Fibroblast of lung (primary cell): ENCODE data around the gene CPOX. TPM values are rescaled to one million over a fixed set of nuclear protein-coding genes. Genes with fewer than 3 reads are reported as not detected.

Experiments
- DNase-seq, 2 donors: peaks; one replicate each; pipeline versions ENCODE4 v3.0.0 to v3.0.0-alpha.2; 2010; ENCODE audit warnings: low read depth in 2 of 2
- H2AFZ ChIP-seq: 2 replicates; pipeline ENCODE4 v1.5.1; 2012; ENCODE audit warnings: low read length, control low read depth, inconsistent platforms
- H3K27ac ChIP-seq: 2 replicates; pipeline ENCODE4 v1.5.1; 2011; ENCODE audit warnings: low read length, control low read depth; ENCODE audit not compliant: insufficient read depth
- H3K27me3 ChIP-seq: 2 replicates; pipeline ENCODE4 v1.5.1; 2011; ENCODE audit warnings: mild to moderate bottlenecking, low read length; ENCODE audit not compliant: control insufficient read depth, insufficient read depth
- H3K36me3 ChIP-seq: 2 replicates; pipeline ENCODE4 v1.5.1; 2011; ENCODE audit warnings: low read length; ENCODE audit not compliant: control insufficient read depth, insufficient read depth
- H3K4me1 ChIP-seq: 2 replicates; pipeline ENCODE4 v1.5.1; 2011; ENCODE audit warnings: low read length; ENCODE audit not compliant: control insufficient read depth, insufficient read depth; ENCODE audit errors: extremely low read depth
- H3K4me2 ChIP-seq: 2 replicates; pipeline ENCODE4 v1.5.1; 2011; ENCODE audit warnings: low read length, control low read depth; ENCODE audit not compliant: insufficient read depth; ENCODE audit errors: extremely low read depth
- H3K4me3 ChIP-seq, 4 experiments: fragments of 200-600 bp in 1 of 4; sonication (generic) in 1 of 4; replicated peaks in 1 of 4; 2 replicates each; pipeline ENCODE4 v1.5.1; 2011 to 2016; ENCODE audit warnings: low read length in 4 of 4, low read depth in 3 of 4, mild to moderate bottlenecking in 3 of 4, control low read depth in 2 of 4, inconsistent platforms in 1 of 4, mixed read lengths in 1 of 4; ENCODE audit not compliant: insufficient read depth in 1 of 4; ENCODE audit errors: control extremely low read depth in 1 of 4
- H3K79me2 ChIP-seq: 2 replicates; pipeline ENCODE4 v1.5.1; 2012; ENCODE audit warnings: mild to moderate bottlenecking, low read length, inconsistent platforms; ENCODE audit not compliant: control insufficient read depth, insufficient read depth
- H3K9ac ChIP-seq: 2 replicates; pipeline ENCODE4 v1.5.1; 2011; ENCODE audit warnings: mild to moderate bottlenecking, low read length, control low read depth; ENCODE audit not compliant: insufficient read depth
- H3K9me3 ChIP-seq: 2 replicates; pipeline ENCODE4 v1.5.1; 2012; ENCODE audit warnings: low read depth, low read length; ENCODE audit not compliant: control insufficient read depth, insufficient read depth
- H4K20me1 ChIP-seq: 2 replicates; pipeline ENCODE4 v1.5.1; 2011; ENCODE audit warnings: low read length; ENCODE audit not compliant: control insufficient read depth, insufficient read depth; ENCODE audit errors: extremely low read depth
- CTCF ChIP-seq, 2 donors: IDR thresholded peaks in 1 of 2; conservative IDR thresholded peaks in 1 of 2; 1 replicate in 1 of 2; 2 replicates in 1 of 2; pipeline ENCODE4 v1.5.1; 2011 to 2012; ENCODE audit warnings: low read length in 2 of 2, control low read depth in 1 of 2, inconsistent platforms in 1 of 2, low read depth in 1 of 2, mild to moderate bottlenecking in 1 of 2
- EZH2 ChIP-seq: IDR thresholded peaks from 2 replicates; pipeline ENCODE4 v1.5.1; 2012; ENCODE audit warnings: low read length, control low read depth, mild to moderate bottlenecking; ENCODE audit errors: missing control alignments
- polyA plus RNA-seq, 2 donors: library from polyadenylated mRNA; depleted of rRNA in 1 of 2; stranded (reverse) in 1 of 2; unstranded in 1 of 2; fragments of >200 nt; gene quantifications; 2 replicates each; pipeline ENCODE4 v1.2.1, GENCODE V29; 2011 to 2012; ENCODE audit warnings: missing spikeins in 1 of 2
- total RNA-seq: library from RNA; depleted of rRNA; stranded (reverse); fragments of >200 nt; gene quantifications from 2 replicates; pipeline ENCODE4 v1.2.1, GENCODE V29; 2014

Gene CPOX
- total and polyA plus RNA-seq, 2 donors (not counting 1 experiment from before 2014, with no cell fraction given) = 17.3 to 25.1 TPM

GRCh38 chr3:98592345-98592935 lies 971 bp downstream of the CPOX start:
- peak overlapping the region; percentile 62 for H3K9ac ChIP-seq
- no peak overlapping the region for H3K27ac ChIP-seq
- no peaks in the 10 kb centered on the region for H3K4me1 ChIP-seq
- H3K4me3 ChIP-seq = peak overlapping the region; percentile 83 to 84 (median 84)
- DNase-seq = no peak
- H3K4me2 ChIP-seq = peak overlapping the region; percentile 86
- no peak for TF ChIP-seq EZH2
- TF ChIP-seq CTCF (conservative IDR thresholded peaks at IDR 0.05 in 1 of 2, IDR thresholded peaks at IDR 0.05 in 1 of 2; ENCODE audit: low read depth in 1 of 2, low read length in 2 of 2) = no peak
- peak overlapping the region; percentile 81 for H2AFZ ChIP-seq
- H3K27me3 ChIP-seq = no peaks in the 10 kb centered on the region
- H3K79me2 ChIP-seq = peaks cover 6% of the 10 kb centered on the region
- H3K36me3 ChIP-seq = no peaks in the 10 kb centered on the region
- no peaks in the 10 kb centered on the region for H3K9me3 ChIP-seq
- H4K20me1 ChIP-seq = no peaks in the 10 kb centered on the region

- no peak overlapping the region for H3K9ac ChIP-seq
- H2AFZ ChIP-seq = no peak overlapping the region
- no peaks in the 10 kb centered on the region for H3K9me3 ChIP-seq
- TF ChIP-seq CTCF (conservative IDR thresholded peaks at IDR 0.05 in 1 of 2, IDR thresholded peaks at IDR 0.05 in 1 of 2; ENCODE audit: low read depth in 1 of 2, low read length in 2 of 2) (no peak), EZH2 (no peak)
- H3K4me3 ChIP-seq = no peak overlapping the region
- no peak overlapping the region for H3K27ac ChIP-seq
- H4K20me1 ChIP-seq = no peaks in the 10 kb centered on the region
- no peak for DNase-seq
- H3K36me3 ChIP-seq = no peaks in the 10 kb centered on the region
- H3K27me3 ChIP-seq = no peaks in the 10 kb centered on the region
- peaks cover 6% of the 10 kb centered on the region for H3K79me2 ChIP-seq
- H3K4me2 ChIP-seq = no peak overlapping the region
- H3K4me1 ChIP-seq = no peaks in the 10 kb centered on the region
Observed at GRCh38 chr3:98589331-98590036, 3.9 kb downstream of the CPOX start.

GRCh38 chr3:98588065-98588464 lies 5.3 kb downstream of the CPOX start:
- no peaks in the 10 kb centered on the region for H3K36me3 ChIP-seq
- no peak overlapping the region for H3K9ac ChIP-seq
- H4K20me1 ChIP-seq = no peaks in the 10 kb centered on the region
- H3K27ac ChIP-seq = no peak overlapping the region
- H3K9me3 ChIP-seq = no peaks in the 10 kb centered on the region
- no peak overlapping the region for H3K4me2 ChIP-seq
- H3K79me2 ChIP-seq = peaks cover 5% of the 10 kb centered on the region
- H3K4me3 ChIP-seq = no peak overlapping the region
- TF ChIP-seq EZH2 (no peak), CTCF (conservative IDR thresholded peaks at IDR 0.05 in 1 of 2, IDR thresholded peaks at IDR 0.05 in 1 of 2; ENCODE audit: low read depth in 1 of 2, low read length in 2 of 2) (peak; percentile 31 to 50)
- no peaks in the 10 kb centered on the region for H3K4me1 ChIP-seq
- H3K27me3 ChIP-seq = no peaks in the 10 kb centered on the region
- H2AFZ ChIP-seq = no peak overlapping the region
- DNase-seq = no peak
